Nephron (organoid): ENCODE results near the gene RASD1.
A peak's percentile ranks its signal among the peaks of the same experiment; 100 is the strongest.
"Not testable (repeated sequence)": the region's sequence is repeated elsewhere in the genome, so short reads cannot be mapped to it uniquely, and the experiment has no call there.

Source experiments
- H3K27ac Mint-ChIP-seq, 3 experiments: 2 replicates each; pipeline ENCODE4 v1.8.0; 2020; ENCODE audit warnings: mixed read lengths in 3 of 3, mild to moderate bottlenecking in 2 of 3, moderate library complexity in 1 of 3
- H3K27me3 Mint-ChIP-seq: 2 replicates; pipeline ENCODE4 v1.8.0; 2021; ENCODE audit warnings: low read depth, mild to moderate bottlenecking, moderate library complexity, mixed read lengths
- H3K36me3 Mint-ChIP-seq: 2 replicates; pipeline ENCODE4 v1.8.0; 2020; ENCODE audit warnings: low read depth, mixed read lengths
- H3K4me1 Mint-ChIP-seq: 2 replicates; pipeline ENCODE4 v1.8.0; 2020; ENCODE audit warnings: mixed read lengths
- H3K4me3 Mint-ChIP-seq, 3 experiments: 2 replicates each; pipeline ENCODE4 v1.8.0; 2020; ENCODE audit warnings: mild to moderate bottlenecking in 3 of 3, mixed read lengths in 3 of 3, moderate library complexity in 2 of 3
- H3K9me3 Mint-ChIP-seq: 2 replicates; pipeline ENCODE4 v1.8.0; 2020; ENCODE audit warnings: mixed read lengths
- CTCF ChIP-seq, 3 experiments: fragments of 200-600 bp; sonication (generic); IDR thresholded peaks; one replicate each; pipeline ENCODE4 v1.5.0; 2021; ENCODE audit warnings: antibody characterized with exemption in 3 of 3; ENCODE audit not compliant: unreplicated experiment in 3 of 3

RASD1 gene

GRCh38 chr17:17491031-17491471, 5.1 kb downstream of the RASD1 start:
- Mint-ChIP-seq H3K4me1 (peaks cover 44% of the 10 kb centered on the region), H3K4me3 (no peak overlapping the region), H3K36me3 (peaks cover 41% of the 10 kb centered on the region), H3K27ac (no peak overlapping the region), H3K27me3 (peaks cover 23% of the 10 kb centered on the region), H3K9me3 (no peaks in the 10 kb centered on the region)
- TF ChIP-seq CTCF (IDR thresholded peaks at IDR 0.05; ENCODE audit: unreplicated experiment in 3 of 3): no peak

- no peak overlapping the region for H3K27ac Mint-ChIP-seq
- H3K27me3 Mint-ChIP-seq: peaks cover 4% of the 10 kb centered on the region
- no peak for TF ChIP-seq CTCF (IDR thresholded peaks at IDR 0.05; ENCODE audit: unreplicated experiment in 3 of 3)
- no peaks in the 10 kb centered on the region for H3K9me3 Mint-ChIP-seq
- peaks cover 46% of the 10 kb centered on the region for H3K36me3 Mint-ChIP-seq
- H3K4me3 Mint-ChIP-seq: no peak overlapping the region
- H3K4me1 Mint-ChIP-seq: peaks cover 36% of the 10 kb centered on the region
These were observed 8.2 kb downstream of the RASD1 start for GRCh38 chr17:17487998-17488397.

- H3K27me3 Mint-ChIP-seq, H3K9me3 Mint-ChIP-seq, H3K27ac Mint-ChIP-seq, H3K4me3 Mint-ChIP-seq: not testable (repeated sequence)
- Mint-ChIP-seq H3K4me1 (peaks cover 39% of the 10 kb centered on the region), H3K36me3 (peaks cover 39% of the 10 kb centered on the region)
These were observed 9.8 kb downstream of the RASD1 start for GRCh38 chr17:17486416-17486815.

GRCh38 chr17:17485420-17485819, 10.8 kb downstream of the RASD1 start:
- H3K4me3 Mint-ChIP-seq: no peak overlapping the region
- H3K36me3 Mint-ChIP-seq: peaks cover 39% of the 10 kb centered on the region
- no peaks in the 10 kb centered on the region for H3K9me3 Mint-ChIP-seq
- H3K4me1 Mint-ChIP-seq: peaks cover 40% of the 10 kb centered on the region
- no peak overlapping the region for H3K27ac Mint-ChIP-seq
- H3K27me3 Mint-ChIP-seq: peaks cover 4% of the 10 kb centered on the region
- TF ChIP-seq CTCF (IDR thresholded peaks at IDR 0.05; ENCODE audit: unreplicated experiment in 3 of 3): no peak

- H3K4me1 Mint-ChIP-seq: peaks cover 43% of the 10 kb centered on the region
- H3K27ac Mint-ChIP-seq: no peak overlapping the region
- H3K36me3 Mint-ChIP-seq: peaks cover 35% of the 10 kb centered on the region
- H3K4me3 Mint-ChIP-seq: no peak overlapping the region
- TF ChIP-seq CTCF (IDR thresholded peaks at IDR 0.05; ENCODE audit: unreplicated experiment in 3 of 3): no peak
- H3K9me3 Mint-ChIP-seq: no peaks in the 10 kb centered on the region
- H3K27me3 Mint-ChIP-seq: peaks cover 4% of the 10 kb centered on the region
These were observed 11.7 kb downstream of the RASD1 start for GRCh38 chr17:17484451-17484899.

- Mint-ChIP-seq H3K4me1 (peaks cover 49% of the 10 kb centered on the region), H3K27me3 (no peaks in the 10 kb centered on the region), H3K36me3 (peaks cover 20% of the 10 kb centered on the region), H3K27ac (no peak overlapping the region), H3K9me3 (no peaks in the 10 kb centered on the region), H3K4me3 (peak overlapping the region in 1 of 3 experiments; percentile 14)
- no peak for TF ChIP-seq CTCF (IDR thresholded peaks at IDR 0.05; ENCODE audit: unreplicated experiment in 3 of 3)
These were observed 14.3 kb downstream of the RASD1 start for GRCh38 chr17:17481860-17482259.
